Prostate gland (tissue), 2 donors: ENCODE measurements around the gene ARHGAP25. TPM values are rescaled to one million over a fixed set of nuclear protein-coding genes. Genes with fewer than 3 reads are reported as not detected.

Source experiments
- DNase-seq: peaks from one replicate; pipeline ENCODE4 v3.0.0-alpha.2; 2019; ENCODE audit warnings: low spot score
- H3K27ac ChIP-seq, 2 donors: fragments of 200-600 bp; sonication (generic); 2 replicates each; pipeline ENCODE4 v1.5.1; 2017 to 2019
- H3K27me3 ChIP-seq: fragments of 200-600 bp; sonication (generic); replicated peaks from 2 replicates; pipeline ENCODE4 v1.5.1; 2019; ENCODE audit not compliant: insufficient read depth
- H3K36me3 ChIP-seq, 2 donors: fragments of 200-600 bp; sonication (generic); 1 replicate in 1 of 2; 2 replicates in 1 of 2; pipeline versions ENCODE4 v1.5.1 to v1.8.1; 2017 to 2019
- H3K4me1 ChIP-seq: fragments of 200-600 bp; sonication (generic); replicated peaks from 2 replicates; pipeline ENCODE4 v1.5.1; 2019
- H3K4me3 ChIP-seq, 2 donors: fragments of 200-600 bp; sonication (generic); 2 replicates each; pipeline ENCODE4 v1.5.1; 2017 to 2019
- H3K9me3 ChIP-seq: fragments of 200-600 bp; sonication (generic); 2 replicates; pipeline ENCODE4 v1.5.1; 2017
- POLR2A ChIP-seq: fragments of 450-650 bp; IDR thresholded peaks from one replicate; pipeline ENCODE4 v1.6.1; 2016; ENCODE audit warnings: antibody characterized with exemption, mild to moderate bottlenecking
- POLR2AphosphoS5 ChIP-seq: sonication (generic); formaldehyde crosslinking; IDR thresholded peaks from one replicate; pipeline ENCODE4 v1.6.1; 2017; ENCODE audit warnings: antibody characterized with exemption
- WGBS: methylation state at CpG from one replicate; pipeline ENCODE4 v1.1.5; 2018; 5-methylcytosine and 5-hydroxymethylcytosine counted together
- intact Hi-C: fragments of 100-400 bp; cut with DNase I; formaldehyde crosslinking; loops from one replicate; pipeline ENCODE4 v1.14.2; 2022
- total RNA-seq, 2 donors: library from RNA; depleted of rRNA; stranded (reverse); fragments of >200 nt; gene quantifications; one replicate each; pipeline ENCODE4 v1.1.0, GENCODE V29; 2016
- TF ChIP-seq, protein P1 (sequence below), 4 experiments: fragments of 200-600 bp in 2 of 4; fragments of 450-650 bp in 2 of 4; sonication (generic) in 2 of 4; IDR thresholded peaks; 1 replicate in 3 of 4; 2 replicates in 1 of 4; pipeline ENCODE4 v1.5.1; 2016 to 2019; ENCODE audit warnings: antibody characterized with exemption in 4 of 4, mild to moderate bottlenecking in 2 of 4, moderate library complexity in 2 of 4

ARHGAP25 gene
- total RNA-seq, 2 donors from 2014 or later: 5.0 to 6.2 TPM

- no peaks in the 10 kb centered on the region for H3K9me3 ChIP-seq
- TF ChIP-seq POLR2A: no peak
- TF ChIP-seq, protein P1, sequence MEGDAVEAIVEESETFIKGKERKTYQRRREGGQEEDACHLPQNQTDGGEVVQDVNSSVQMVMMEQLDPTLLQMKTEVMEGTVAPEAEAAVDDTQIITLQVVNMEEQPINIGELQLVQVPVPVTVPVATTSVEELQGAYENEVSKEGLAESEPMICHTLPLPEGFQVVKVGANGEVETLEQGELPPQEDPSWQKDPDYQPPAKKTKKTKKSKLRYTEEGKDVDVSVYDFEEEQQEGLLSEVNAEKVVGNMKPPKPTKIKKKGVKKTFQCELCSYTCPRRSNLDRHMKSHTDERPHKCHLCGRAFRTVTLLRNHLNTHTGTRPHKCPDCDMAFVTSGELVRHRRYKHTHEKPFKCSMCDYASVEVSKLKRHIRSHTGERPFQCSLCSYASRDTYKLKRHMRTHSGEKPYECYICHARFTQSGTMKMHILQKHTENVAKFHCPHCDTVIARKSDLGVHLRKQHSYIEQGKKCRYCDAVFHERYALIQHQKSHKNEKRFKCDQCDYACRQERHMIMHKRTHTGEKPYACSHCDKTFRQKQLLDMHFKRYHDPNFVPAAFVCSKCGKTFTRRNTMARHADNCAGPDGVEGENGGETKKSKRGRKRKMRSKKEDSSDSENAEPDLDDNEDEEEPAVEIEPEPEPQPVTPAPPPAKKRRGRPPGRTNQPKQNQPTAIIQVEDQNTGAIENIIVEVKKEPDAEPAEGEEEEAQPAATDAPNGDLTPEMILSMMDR (IDR thresholded peaks at IDR 0.05): no peak
- no peak for TF ChIP-seq POLR2AphosphoS5
- H3K27ac ChIP-seq: no peak overlapping the region
- H3K36me3 ChIP-seq: no peaks in the 10 kb centered on the region
- no peaks in the 10 kb centered on the region for H3K4me1 ChIP-seq
- intact Hi-C loops: no loop called here
- DNase-seq: no peak
- 50% methylated on average over 4 of the region's 4 CpGs for WGBS
- no peak overlapping the region for H3K4me3 ChIP-seq
- no peaks in the 10 kb centered on the region for H3K27me3 ChIP-seq
Measured at GRCh38 chr2:68698567-68699377, 35.8 kb upstream of the ARHGAP25 start.

DNA sequence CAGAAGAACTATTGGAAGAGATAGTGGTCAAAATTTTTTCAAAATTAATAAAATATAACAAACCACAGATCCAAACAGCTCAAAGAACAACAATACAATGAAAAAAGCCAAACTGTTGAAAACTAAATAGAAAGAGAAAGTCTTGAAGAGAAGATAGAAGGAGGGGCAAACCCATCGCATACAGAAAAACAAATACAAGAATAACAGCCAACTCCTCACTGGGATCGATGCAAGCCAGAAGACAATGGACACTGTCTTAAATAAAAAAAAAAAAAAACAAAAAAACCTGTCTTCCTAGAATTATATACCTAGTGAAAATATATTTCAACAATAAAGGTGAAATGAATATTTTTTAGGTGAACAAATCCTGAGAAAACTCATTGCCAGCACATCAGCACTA, 34.1 kb upstream of the ARHGAP25 start:
- WGBS: 94% methylated on average over 2 of the region's 2 CpGs
- intact Hi-C loops: no loop called here
- no peaks in the 10 kb centered on the region for H3K27me3 ChIP-seq
- DNase-seq: no peak
- H3K4me1 ChIP-seq: no peaks in the 10 kb centered on the region
- no peak for TF ChIP-seq POLR2A
- TF ChIP-seq, protein P1 (IDR thresholded peaks at IDR 0.05): no peak
- TF ChIP-seq POLR2AphosphoS5: no peak
- no peaks in the 10 kb centered on the region for H3K9me3 ChIP-seq
- no peak overlapping the region for H3K27ac ChIP-seq
- no peak overlapping the region for H3K4me3 ChIP-seq
- H3K36me3 ChIP-seq: no peaks in the 10 kb centered on the region

GRCh38 chr2:68706637-68707036, 28.0 kb upstream of the ARHGAP25 start:
- intact Hi-C loops: loop anchor here (5.0 kb wide), 1 partner anchor 221 kb away; no protein-coding TSS in a partner anchor
- TF ChIP-seq, protein P1 (IDR thresholded peaks at IDR 0.05): no peak
- no peak for TF ChIP-seq POLR2A
- no peak for TF ChIP-seq POLR2AphosphoS5
- H3K36me3 ChIP-seq: no peaks in the 10 kb centered on the region
- no peak overlapping the region for H3K27ac ChIP-seq
- peaks cover 2% of the 10 kb centered on the region for H3K27me3 ChIP-seq
- DNase-seq: no peak
- no peaks in the 10 kb centered on the region for H3K9me3 ChIP-seq
- 90% methylated on average over 3 of the region's 3 CpGs for WGBS
- no peak overlapping the region for H3K4me3 ChIP-seq
- H3K4me1 ChIP-seq: no peaks in the 10 kb centered on the region

DNA sequence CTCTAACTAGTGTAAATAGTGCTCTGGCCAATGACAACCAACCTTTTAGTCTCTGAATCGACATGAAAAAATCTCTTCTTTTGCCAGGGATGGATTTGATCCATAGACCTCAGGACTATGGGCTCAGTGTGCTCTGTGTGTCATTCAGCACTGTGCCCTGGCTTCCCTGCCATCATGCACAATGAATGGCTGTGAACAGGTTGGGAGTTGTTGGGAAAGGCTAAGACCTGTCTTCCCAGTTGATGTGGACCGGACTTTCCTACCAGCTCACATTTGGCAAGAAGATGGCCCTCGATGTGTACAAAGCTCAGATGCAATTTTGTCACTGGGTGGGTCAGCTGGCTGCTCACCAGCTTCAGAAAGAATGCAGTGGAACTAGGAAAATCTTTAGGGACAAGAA, 26.0 kb upstream of the ARHGAP25 start:
- TF ChIP-seq POLR2A (no peak), POLR2AphosphoS5 (no peak)
- TF ChIP-seq, protein P1 (IDR thresholded peaks at IDR 0.05): no peak
- no peak overlapping the region for H3K4me3 ChIP-seq
- no peaks in the 10 kb centered on the region for H3K4me1 ChIP-seq
- intact Hi-C loops: loop anchor here (5.0 kb wide), 1 partner anchor 219 kb away; no protein-coding TSS in a partner anchor
- peaks cover 2% of the 10 kb centered on the region for H3K27me3 ChIP-seq
- H3K9me3 ChIP-seq: no peaks in the 10 kb centered on the region
- no peaks in the 10 kb centered on the region for H3K36me3 ChIP-seq
- no peak for DNase-seq
- 56% methylated on average over 3 of the region's 3 CpGs for WGBS
- H3K27ac ChIP-seq: no peak overlapping the region
